K562 (cell line): ENCODE data around the gene CTDSPL.

Experiments
- CTCF ChIP-seq, 3 experiments: IDR thresholded peaks in 2 of 3; conservative IDR thresholded peaks in 1 of 3; 2 replicates each; pipeline ENCODE4 v1.5.1; 2011 to 2012; ENCODE audit warnings: low read length in 3 of 3, mild to moderate bottlenecking in 3 of 3, control low read depth in 2 of 3, improper control_type of control experiment in 1 of 3, inconsistent platforms in 1 of 3, low read depth in 1 of 3, mixed read lengths in 1 of 3, moderate library complexity in 1 of 3; ENCODE audit not compliant: insufficient read depth in 2 of 3
- EHMT2 ChIP-seq: fragments of 450-650 bp; IDR thresholded peaks from 2 replicates; pipeline ENCODE4 v1.6.1; 2018; ENCODE audit warnings: antibody characterized with exemption
- NELFE ChIP-seq: IDR thresholded peaks from 2 replicates; pipeline ENCODE4 v1.6.1; 2011; ENCODE audit warnings: mild to moderate bottlenecking; ENCODE audit not compliant: insufficient read depth, insufficient read length
- POLR2A ChIP-seq: fragments of 450-650 bp; conservative IDR thresholded peaks from 2 replicates; pipeline ENCODE4 v1.6.1; 2016
- ZBTB8A ChIP-seq: fragments of 450-650 bp; IDR thresholded peaks from 2 replicates; pipeline ENCODE4 v1.6.1; 2018; ENCODE audit warnings: mild to moderate bottlenecking, moderate library complexity; ENCODE audit not compliant: partially characterized antibody

GRCh38 chr3:38003371-38003816, 141.7 kb downstream of the CTDSPL start:
- peak; percentile 79 to 99 (median 86) for TF ChIP-seq CTCF (IDR thresholded peaks at IDR 0.05 in 2 of 3, conservative IDR thresholded peaks at IDR 0.05 in 1 of 3; ENCODE audit: insufficient read depth in 2 of 3, low read depth in 1 of 3, low read length in 3 of 3)
- TF ChIP-seq POLR2A, result no peak
- no peak for TF ChIP-seq NELFE
- TF ChIP-seq EHMT2, result no peak
- no peak for TF ChIP-seq ZBTB8A
